Neural cell (in vitro differentiated cells): ENCODE data around the gene ARHGAP10. TPM values are rescaled to one million over a fixed set of nuclear protein-coding genes. Genes with fewer than 3 reads are reported as not detected.

Experiments
- H2AFZ ChIP-seq: fragments of 200-600, 300-800 bp; sonication (generic), shearing (Covaris generic); 2 replicates; pipeline ENCODE4 v1.6.0; 2014; ENCODE audit warnings: low read depth, mild to moderate bottlenecking, antibody characterized with exemption, low read length, moderate library complexity
- H3F3A ChIP-seq: fragments of 200-600 bp; shearing (Covaris generic); 2 replicates; pipeline ENCODE4 v1.6.1; 2016; ENCODE audit warnings: mild to moderate bottlenecking, moderate library complexity, mixed read lengths, antibody characterized with exemption, low read length; ENCODE audit not compliant: insufficient read depth, poor library complexity, severe bottlenecking
- H3K27ac ChIP-seq: fragments of 200-600, 300-800 bp; sonication (generic), shearing (Covaris generic); 2 replicates; pipeline ENCODE4 v1.5.1; 2014; ENCODE audit warnings: mild to moderate bottlenecking, low read length, moderate library complexity
- H3K27me3 ChIP-seq: fragments of 300-800, 200-600 bp; sonication (generic), shearing (Covaris generic); 2 replicates; pipeline ENCODE4 v1.6.0; 2014; ENCODE audit warnings: mild to moderate bottlenecking, low read depth, low read length, moderate library complexity; ENCODE audit not compliant: insufficient read depth
- H3K36me3 ChIP-seq: fragments of 300-800, 200-600 bp; sonication (generic), shearing (Covaris generic); 2 replicates; pipeline ENCODE4 v1.5.1; 2014; ENCODE audit warnings: mild to moderate bottlenecking, antibody characterized with exemption, low read length, moderate library complexity; ENCODE audit not compliant: insufficient read depth
- H3K4me2 ChIP-seq: fragments of 300-800, 200-600 bp; sonication (generic), shearing (Covaris generic); 2 replicates; pipeline ENCODE4 v1.6.0; 2014; ENCODE audit warnings: mild to moderate bottlenecking, low read length
- H3K4me3 ChIP-seq: fragments of 300-800, 200-600 bp; sonication (generic), shearing (Covaris generic); 2 replicates; pipeline ENCODE4 v1.5.1; 2014; ENCODE audit warnings: mild to moderate bottlenecking, low read length, moderate library complexity
- H3K79me2 ChIP-seq: fragments of 200-600 bp; shearing (Covaris generic); replicated peaks from 2 replicates; pipeline ENCODE4 v1.6.0; 2014; ENCODE audit warnings: mild to moderate bottlenecking, low read length, moderate library complexity; ENCODE audit not compliant: insufficient read depth
- H3K9ac ChIP-seq: fragments of 300-800, 200-600 bp; sonication (generic), shearing (Covaris generic); 2 replicates; pipeline ENCODE4 v1.6.1; 2016; ENCODE audit warnings: mild to moderate bottlenecking, low read length, mixed read lengths
- H3K9me2 ChIP-seq: fragments of 200-600 bp; shearing (Covaris generic); 2 replicates; pipeline ENCODE4 v1.6.1; 2016; ENCODE audit warnings: mild to moderate bottlenecking, low read length, mixed read lengths; ENCODE audit not compliant: insufficient read depth
- H3K9me3 ChIP-seq: fragments of 200-600, 300-800 bp; sonication (generic), shearing (Covaris generic); 2 replicates; pipeline ENCODE4 v1.6.1; 2016; ENCODE audit warnings: mild to moderate bottlenecking, mixed run types, low read length, moderate library complexity, mixed read lengths
- H4K20me1 ChIP-seq: fragments of 200-600 bp; shearing (Covaris generic); 2 replicates; pipeline ENCODE4 v1.6.1; 2016; ENCODE audit warnings: mild to moderate bottlenecking, mixed run types; ENCODE audit not compliant: insufficient read depth
- CTCF ChIP-seq: fragments of 450-650 bp; IDR thresholded peaks from 2 replicates; pipeline ENCODE4 v1.5.1; 2014; ENCODE audit warnings: antibody characterized with exemption, mild to moderate bottlenecking, moderate library complexity; ENCODE audit not compliant: poor library complexity, severe bottlenecking
- EP300 ChIP-seq: fragments of 450-650 bp; conservative IDR thresholded peaks from 2 replicates; pipeline ENCODE4 v1.6.1; 2014; ENCODE audit warnings: antibody characterized with exemption, mild to moderate bottlenecking, moderate library complexity; ENCODE audit not compliant: poor library complexity, severe bottlenecking
- EZH2 ChIP-seq: fragments of 200-600, 300-800 bp; shearing (Covaris generic), sonication (generic); IDR thresholded peaks from 2 replicates; pipeline ENCODE4 v1.6.1; 2014; ENCODE audit warnings: antibody characterized with exemption, low read length, borderline replicate concordance, mild to moderate bottlenecking; ENCODE audit not compliant: insufficient read depth, poor library complexity, severe bottlenecking
- MXI1 ChIP-seq: fragments of 450-650 bp; conservative IDR thresholded peaks from 2 replicates; pipeline ENCODE4 v1.6.1; 2014; ENCODE audit warnings: antibody characterized with exemption, mild to moderate bottlenecking; ENCODE audit not compliant: poor library complexity, severe bottlenecking
- POLR2AphosphoS5 ChIP-seq: IDR thresholded peaks from 2 replicates; pipeline ENCODE4 v1.6.1; 2012
- RAD21 ChIP-seq: fragments of 450-650 bp; conservative IDR thresholded peaks from 2 replicates; pipeline ENCODE4 v1.6.1; 2014; ENCODE audit warnings: antibody characterized with exemption, mild to moderate bottlenecking, moderate library complexity
- REST ChIP-seq: IDR thresholded peaks from 2 replicates; pipeline ENCODE4 v1.6.1; 2012; ENCODE audit warnings: borderline replicate concordance
- SMC3 ChIP-seq: fragments of 450-650 bp; conservative IDR thresholded peaks from 2 replicates; pipeline ENCODE4 v1.6.1; 2014; ENCODE audit warnings: antibody characterized with exemption, mild to moderate bottlenecking, moderate library complexity; ENCODE audit not compliant: poor library complexity
- TAF1 ChIP-seq: IDR thresholded peaks from 2 replicates; pipeline ENCODE4 v1.6.1; 2012; ENCODE audit warnings: low read depth
- polyA plus RNA-seq: library from polyadenylated mRNA; depleted of rRNA; stranded (reverse); fragments of >200 nt; gene quantifications from 2 replicates; pipeline ENCODE4 v1.2.3, GENCODE V29; 2014

Gene ARHGAP10
- polyA plus RNA-seq, 1 donor from 2014 or later: 1.2 TPM

GRCh38 chr4:147968641-147969040 lies 236.8 kb downstream of the ARHGAP10 start:
- Histone ChIP-seq H3K27ac (no peak overlapping the region), H3K4me2 (no peak overlapping the region), H3K9ac (no peak overlapping the region), H3K9me2 (no peaks in the 10 kb centered on the region), H4K20me1 (no peaks in the 10 kb centered on the region), H3K9me3 (no peaks in the 10 kb centered on the region), H3K4me3 (no peak overlapping the region), H3F3A (no peaks in the 10 kb centered on the region), H2AFZ (no peak overlapping the region), H3K36me3 (no peaks in the 10 kb centered on the region), H3K79me2 (no peaks in the 10 kb centered on the region), H3K27me3 (no peaks in the 10 kb centered on the region)
- TF ChIP-seq REST (no peak), TAF1 (no peak), EP300 (no peak), CTCF (no peak), EZH2 (no peak), RAD21 (no peak), POLR2AphosphoS5 (no peak), MXI1 (no peak), SMC3 (no peak)

GRCh38 chr4:147969573-147970385 lies 237.9 kb downstream of the ARHGAP10 start:
- peak overlapping the region; percentile 6 for H3K4me3 ChIP-seq
- no peaks in the 10 kb centered on the region for H3F3A ChIP-seq
- no peaks in the 10 kb centered on the region for H3K36me3 ChIP-seq
- no peaks in the 10 kb centered on the region for H3K27me3 ChIP-seq
- H3K79me2 ChIP-seq: no peaks in the 10 kb centered on the region
- no peak overlapping the region for H3K4me2 ChIP-seq
- H2AFZ ChIP-seq: no peak overlapping the region
- H3K9me2 ChIP-seq: no peaks in the 10 kb centered on the region
- H4K20me1 ChIP-seq: no peaks in the 10 kb centered on the region
- H3K9ac ChIP-seq: no peak overlapping the region
- H3K27ac ChIP-seq: no peak overlapping the region
- no peaks in the 10 kb centered on the region for H3K9me3 ChIP-seq
- TF ChIP-seq EZH2 (no peak), REST (peak; percentile 50), MXI1 (no peak), TAF1 (no peak), RAD21 (no peak), SMC3 (no peak), EP300 (no peak), POLR2AphosphoS5 (peak; percentile 38), CTCF (no peak)
